Ovary (tissue), 3 donors: ENCODE data around the gene TMEM145.

ENCODE experiments used
- EP300 ChIP-seq: sonication (generic); formaldehyde crosslinking; IDR thresholded peaks from one replicate; pipeline ENCODE4 v1.6.1; 2017; ENCODE audit warnings: antibody characterized with exemption
- POLR2A ChIP-seq: fragments of 450-650 bp; IDR thresholded peaks from one replicate; pipeline ENCODE4 v1.6.1; 2017; ENCODE audit warnings: antibody characterized with exemption, mild to moderate bottlenecking, moderate library complexity
- TF ChIP-seq, protein P1 (sequence below), 3 donors: fragments of 450-650 bp in 2 of 3; fragments of 200-600 bp in 1 of 3; IDR thresholded peaks; one replicate each; pipeline versions ENCODE4 v1.5.1 to v1.8.0; 2016 to 2022; ENCODE audit warnings: antibody characterized with exemption in 3 of 3, mild to moderate bottlenecking in 1 of 3
- donor health status: DM: no; HTN: no; CAD: no.

DNA sequence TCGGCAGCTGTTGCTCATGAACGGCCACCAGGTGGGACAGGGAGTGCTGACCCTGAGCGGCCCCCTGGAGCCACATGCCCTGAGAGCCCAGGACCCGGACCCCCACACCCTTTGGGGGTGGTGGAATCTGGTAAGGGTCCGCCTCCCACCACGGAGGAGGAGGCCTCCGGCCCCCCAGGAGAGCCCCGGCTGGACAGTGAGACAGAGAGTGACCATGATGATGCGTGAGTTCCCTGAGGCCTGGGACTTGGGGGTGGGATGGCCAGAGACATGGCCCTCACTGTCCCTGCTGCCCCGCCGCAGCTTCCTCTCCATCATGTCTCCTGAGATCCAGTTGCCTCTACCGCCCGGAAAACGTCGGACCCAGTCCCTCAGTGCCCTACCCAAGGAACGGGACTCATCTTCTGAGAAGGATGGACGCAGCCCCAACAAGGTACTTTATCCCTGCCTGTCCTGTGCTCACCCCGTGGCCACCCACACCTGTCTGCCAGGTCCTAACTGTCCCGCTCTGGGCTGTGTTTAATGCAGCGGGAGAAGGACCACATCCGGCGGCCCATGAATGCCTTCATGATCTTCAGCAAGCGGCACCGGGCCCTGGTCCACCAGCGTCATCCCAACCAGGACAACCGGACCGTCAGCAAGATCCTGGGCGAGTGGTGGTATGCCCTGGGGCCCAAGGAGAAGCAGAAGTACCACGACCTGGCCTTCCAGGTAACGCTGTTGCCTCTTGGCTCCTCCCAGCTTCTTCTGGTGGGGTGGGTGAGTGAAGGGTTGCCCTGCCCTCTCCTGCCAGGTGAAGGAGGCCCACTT lies 25.9 kb upstream of the TMEM145 start:
- TF ChIP-seq, protein P1, sequence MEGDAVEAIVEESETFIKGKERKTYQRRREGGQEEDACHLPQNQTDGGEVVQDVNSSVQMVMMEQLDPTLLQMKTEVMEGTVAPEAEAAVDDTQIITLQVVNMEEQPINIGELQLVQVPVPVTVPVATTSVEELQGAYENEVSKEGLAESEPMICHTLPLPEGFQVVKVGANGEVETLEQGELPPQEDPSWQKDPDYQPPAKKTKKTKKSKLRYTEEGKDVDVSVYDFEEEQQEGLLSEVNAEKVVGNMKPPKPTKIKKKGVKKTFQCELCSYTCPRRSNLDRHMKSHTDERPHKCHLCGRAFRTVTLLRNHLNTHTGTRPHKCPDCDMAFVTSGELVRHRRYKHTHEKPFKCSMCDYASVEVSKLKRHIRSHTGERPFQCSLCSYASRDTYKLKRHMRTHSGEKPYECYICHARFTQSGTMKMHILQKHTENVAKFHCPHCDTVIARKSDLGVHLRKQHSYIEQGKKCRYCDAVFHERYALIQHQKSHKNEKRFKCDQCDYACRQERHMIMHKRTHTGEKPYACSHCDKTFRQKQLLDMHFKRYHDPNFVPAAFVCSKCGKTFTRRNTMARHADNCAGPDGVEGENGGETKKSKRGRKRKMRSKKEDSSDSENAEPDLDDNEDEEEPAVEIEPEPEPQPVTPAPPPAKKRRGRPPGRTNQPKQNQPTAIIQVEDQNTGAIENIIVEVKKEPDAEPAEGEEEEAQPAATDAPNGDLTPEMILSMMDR (IDR thresholded peaks at IDR 0.05): no peak
- no peak for TF ChIP-seq POLR2A
- no peak for TF ChIP-seq EP300
